ENCODE measurements around the gene SPAG9.
A peak's percentile ranks its signal among the peaks of the same experiment; 100 is the strongest.
"Not testable (repeated sequence)": the region's sequence is repeated elsewhere in the genome, so short reads cannot be mapped to it uniquely, and the experiment has no call there.

SPAG9 gene

DNA sequence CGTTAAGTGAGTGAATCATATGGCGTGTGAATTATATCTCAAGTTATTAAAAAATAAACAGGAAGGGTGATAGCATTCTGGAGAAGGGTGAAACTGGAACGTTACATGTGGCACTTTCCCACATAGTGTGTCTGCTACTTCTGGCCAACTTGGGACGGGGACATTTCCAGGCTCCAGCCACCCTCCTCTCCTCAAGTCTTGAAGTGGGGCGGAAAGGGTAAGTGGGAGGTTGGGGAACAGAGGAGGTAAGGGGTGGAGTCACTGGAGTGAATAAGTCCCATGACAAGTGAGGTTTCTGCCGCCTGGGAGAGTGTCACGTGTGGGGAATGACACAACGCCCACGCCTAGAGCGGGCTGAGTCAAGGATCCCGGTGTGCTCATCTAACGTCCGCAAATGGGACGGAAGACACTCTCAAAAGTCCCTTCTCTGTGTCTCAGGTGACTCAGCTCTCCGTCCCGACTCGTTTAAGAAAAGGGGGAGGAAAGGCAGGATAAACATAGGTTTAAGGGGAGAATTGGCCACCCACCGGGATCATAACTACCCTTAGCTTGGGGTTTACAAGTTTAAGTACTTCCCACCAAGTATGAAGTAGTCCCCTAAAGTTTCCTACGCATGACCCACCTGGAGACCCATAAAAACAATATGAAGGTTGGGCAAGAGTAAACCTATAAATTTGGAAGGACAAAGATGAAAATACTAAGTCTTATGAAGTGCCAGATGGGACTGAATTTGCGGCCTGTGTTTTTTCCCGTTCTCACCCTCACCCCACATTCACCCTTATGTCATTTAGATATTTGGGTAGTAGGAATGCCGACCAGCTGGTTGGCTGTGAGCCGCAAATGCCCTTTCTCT lies 1.2 kb upstream of the SPAG9 start:
- Histone ChIP-seq H3K4me3 (peak overlapping the region; percentile 90), H3K27ac (peak overlapping the region; percentile 96), H3K9me3 (ENCODE audit: low read depth, low read length) (no peaks in the 10 kb centered on the region), H3K36me3 (ENCODE audit: insufficient read depth, low read length) (no peaks in the 10 kb centered on the region), H3K9ac (ENCODE audit: insufficient read length) (peak overlapping the region; percentile 89)
- DNase-seq (ENCODE audit: low read depth, low spot score), result no peak
- TF ChIP-seq FOXP2 (optimal IDR thresholded peaks at IDR 0.05; ENCODE audit: control extremely low read depth, extremely low read length, insufficient read depth) (no peak), EZH2 (IDR thresholded peaks at IDR 0.05) (no peak), POLR2AphosphoS5 (IDR thresholded peaks at IDR 0.05; ENCODE audit: borderline replicate concordance, low read depth, low read length) (peak; percentile 38; the same call in 1 of the 2 replicates)

GRCh38 chr17:51120357-51120738 lies 320 bp downstream of the SPAG9 start:
- no peaks in the 10 kb centered on the region for H3K36me3 ChIP-seq (ENCODE audit: insufficient read depth, low read length)

DNA sequence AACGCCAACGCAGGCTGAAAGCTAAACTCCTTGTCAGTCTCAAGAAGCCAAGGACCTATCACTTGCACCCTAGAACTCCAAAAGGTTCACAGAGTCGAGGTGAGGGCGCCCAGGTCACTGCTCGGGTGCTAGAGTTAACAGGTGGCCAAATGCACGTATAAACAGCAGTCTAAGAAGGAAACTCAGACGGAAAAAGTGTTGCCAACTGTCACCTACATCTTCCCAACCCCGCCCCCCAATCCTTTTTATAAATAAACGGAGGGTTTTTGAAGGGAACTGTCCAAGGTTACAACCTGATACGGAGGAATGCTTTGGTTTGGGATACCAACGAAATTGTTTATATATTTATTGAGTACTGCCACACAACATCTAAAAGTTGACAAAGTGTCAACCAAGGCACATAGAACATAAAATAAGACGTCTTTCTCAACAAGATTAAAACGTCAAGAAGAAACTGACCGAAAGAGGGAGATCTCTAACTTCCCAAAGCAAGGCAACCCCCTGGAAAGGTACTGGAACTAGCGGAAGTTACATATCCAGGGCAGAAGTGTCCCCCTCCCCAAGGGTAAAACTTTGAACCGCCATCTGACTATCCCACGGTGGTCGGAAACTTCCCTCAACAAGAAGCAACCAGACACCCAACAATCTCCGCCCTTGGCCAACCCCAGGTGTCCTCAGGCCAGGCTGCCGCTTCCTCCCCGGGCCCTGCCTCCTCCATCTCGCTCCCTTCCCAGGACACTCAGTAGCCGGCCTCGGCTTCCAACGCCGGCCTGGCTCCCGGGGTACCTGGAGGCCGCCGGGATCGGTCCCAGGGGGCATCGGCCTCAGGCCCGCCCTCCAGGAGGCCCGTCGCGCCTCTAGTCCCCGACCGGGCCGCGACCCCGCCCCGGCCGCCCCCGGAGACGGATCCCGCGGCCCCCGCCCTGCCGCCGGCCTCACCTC lies 982 bp downstream of the SPAG9 start:
- H3K9ac ChIP-seq (ENCODE audit: insufficient read length), result peak overlapping the region; percentile 84
- no peak overlapping the region for H3K27ac ChIP-seq
- no peak for DNase-seq (ENCODE audit: low read depth, low spot score)
- no peaks in the 10 kb centered on the region for H3K9me3 ChIP-seq (ENCODE audit: low read depth, low read length)
- H3K36me3 ChIP-seq (ENCODE audit: insufficient read depth, low read length), result no peaks in the 10 kb centered on the region
- peak overlapping the region; percentile 96 for H3K4me3 ChIP-seq
- TF ChIP-seq FOXP2 (optimal IDR thresholded peaks at IDR 0.05; ENCODE audit: control extremely low read depth, extremely low read length, insufficient read depth) (no peak), EZH2 (IDR thresholded peaks at IDR 0.05) (no peak), POLR2AphosphoS5 (IDR thresholded peaks at IDR 0.05; ENCODE audit: borderline replicate concordance, low read depth, low read length) (no peak)

More at GRCh38 chr17:51120357-51120738, 320 bp downstream of the SPAG9 start:
- DNase-seq (ENCODE audit: low read depth, low spot score), result no peak
- no peak overlapping the region for H3K27ac ChIP-seq
- TF ChIP-seq POLR2AphosphoS5 (IDR thresholded peaks at IDR 0.05; ENCODE audit: borderline replicate concordance, low read depth, low read length) (no peak), FOXP2 (optimal IDR thresholded peaks at IDR 0.05; ENCODE audit: control extremely low read depth, extremely low read length, insufficient read depth) (no peak), EZH2 (IDR thresholded peaks at IDR 0.05) (no peak)
- no peaks in the 10 kb centered on the region for H3K9me3 ChIP-seq (ENCODE audit: low read depth, low read length)
- peak overlapping the region; percentile 84 for H3K9ac ChIP-seq (ENCODE audit: insufficient read length)
- peak overlapping the region; percentile 96 for H3K4me3 ChIP-seq

DNA sequence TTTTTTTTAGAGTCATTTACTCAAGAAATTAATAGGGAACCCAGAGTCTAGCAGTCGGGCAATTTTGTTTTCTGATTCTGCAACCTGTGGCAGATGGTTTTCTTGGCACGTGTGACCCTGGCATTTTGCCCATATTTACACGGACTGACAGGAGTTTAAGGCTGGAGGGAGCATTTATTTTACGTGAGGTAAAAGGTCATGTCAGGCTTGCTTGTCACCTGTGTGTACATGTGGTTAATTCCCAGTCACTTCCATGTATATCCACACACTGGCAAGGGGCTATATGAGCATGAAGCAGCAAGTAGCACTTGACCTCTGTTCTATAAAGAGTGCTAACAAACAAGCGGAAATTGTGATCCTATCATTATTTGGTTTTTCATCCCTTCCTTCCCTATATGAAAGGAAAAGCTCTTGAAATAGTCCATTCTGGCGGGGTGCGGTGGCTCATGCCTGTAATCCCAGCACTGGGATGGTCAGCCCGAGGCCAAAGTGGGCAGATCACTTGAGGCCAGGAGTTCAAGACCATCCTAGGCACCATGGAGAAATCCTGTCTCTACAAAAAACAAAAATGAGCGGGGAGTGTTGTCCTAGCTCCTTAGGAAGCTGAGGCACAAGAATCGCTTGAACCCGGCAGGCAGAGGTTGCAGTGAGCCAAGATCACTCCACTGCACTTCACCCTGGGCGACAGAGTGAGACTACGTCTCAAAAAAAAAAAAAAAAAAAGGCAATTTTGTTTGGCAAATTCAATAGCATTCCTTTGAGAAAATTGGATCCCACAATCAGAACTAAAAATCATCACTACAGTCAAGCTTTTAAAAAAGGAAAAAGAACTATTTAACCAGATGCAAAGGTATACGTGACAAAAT lies 2.1 kb downstream of the SPAG9 start:
- H3K36me3 ChIP-seq (ENCODE audit: insufficient read depth, low read length), result no peaks in the 10 kb centered on the region
- H3K27ac ChIP-seq, result no peak overlapping the region
- H3K4me3 ChIP-seq, result peak overlapping the region; percentile 96
- DNase-seq (ENCODE audit: low read depth, low spot score), result no peak
- no peaks in the 10 kb centered on the region for H3K9me3 ChIP-seq (ENCODE audit: low read depth, low read length)
- no peak overlapping the region for H3K9ac ChIP-seq (ENCODE audit: insufficient read length)
- TF ChIP-seq POLR2AphosphoS5 (IDR thresholded peaks at IDR 0.05; ENCODE audit: borderline replicate concordance, low read depth, low read length) (no peak), FOXP2 (optimal IDR thresholded peaks at IDR 0.05; ENCODE audit: control extremely low read depth, extremely low read length, insufficient read depth) (no peak), EZH2 (IDR thresholded peaks at IDR 0.05) (no peak)

GRCh38 chr17:51115179-51115578 lies 5.5 kb downstream of the SPAG9 start:
- no peak overlapping the region for H3K4me3 ChIP-seq
- no peak overlapping the region for H3K27ac ChIP-seq
- no peaks in the 10 kb centered on the region for H3K36me3 ChIP-seq (ENCODE audit: insufficient read depth, low read length)
- no peak for DNase-seq (ENCODE audit: low read depth, low spot score)
- H3K9ac ChIP-seq (ENCODE audit: insufficient read length), result no peak overlapping the region
- H3K9me3 ChIP-seq (ENCODE audit: low read depth, low read length), result no peaks in the 10 kb centered on the region
- TF ChIP-seq POLR2AphosphoS5 (IDR thresholded peaks at IDR 0.05; ENCODE audit: borderline replicate concordance, low read depth, low read length) (no peak), FOXP2 (optimal IDR thresholded peaks at IDR 0.05; ENCODE audit: control extremely low read depth, extremely low read length, insufficient read depth) (no peak), EZH2 (IDR thresholded peaks at IDR 0.05) (no peak)

- not testable (repeated sequence) for H3K36me3 ChIP-seq (ENCODE audit: insufficient read depth, low read length); H3K27ac ChIP-seq; H3K4me3 ChIP-seq; H3K9me3 ChIP-seq (ENCODE audit: low read depth, low read length); H3K9ac ChIP-seq (ENCODE audit: insufficient read length); DNase-seq (ENCODE audit: low read depth, low spot score)
These were observed 8.1 kb downstream of the SPAG9 start for GRCh38 chr17:51112303-51113222.

DNA sequence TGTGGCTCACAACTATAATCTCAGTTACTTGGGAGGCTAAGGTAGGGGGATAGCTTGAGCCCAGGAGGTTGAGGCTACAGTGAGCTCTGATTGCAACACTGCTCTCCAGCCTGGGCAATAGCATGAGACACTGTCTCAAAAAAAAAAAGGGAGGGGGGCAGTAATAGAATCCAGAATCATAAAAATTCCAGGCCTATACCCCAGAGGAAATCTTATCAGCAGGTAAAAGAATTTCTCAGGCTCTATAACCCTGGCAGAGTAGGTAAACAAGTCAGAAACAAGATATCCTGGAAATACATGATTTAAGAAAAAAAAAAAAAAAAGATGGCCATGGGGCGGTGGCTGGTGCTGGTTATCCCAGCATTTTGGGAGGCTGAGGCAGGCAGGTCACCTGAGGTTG lies 12.9 kb downstream of the SPAG9 start:
- DNase-seq (ENCODE audit: low read depth, low spot score), result no peak
- H3K27ac ChIP-seq, result no peak overlapping the region
- no peak overlapping the region for H3K9ac ChIP-seq (ENCODE audit: insufficient read length)
- H3K9me3 ChIP-seq (ENCODE audit: low read depth, low read length), result no peaks in the 10 kb centered on the region
- H3K36me3 ChIP-seq (ENCODE audit: insufficient read depth, low read length), result no peaks in the 10 kb centered on the region
- TF ChIP-seq EZH2 (IDR thresholded peaks at IDR 0.05) (no peak), FOXP2 (optimal IDR thresholded peaks at IDR 0.05; ENCODE audit: control extremely low read depth, extremely low read length, insufficient read depth) (no peak)
- no peak overlapping the region for H3K4me3 ChIP-seq
